ENCODE results near the gene PRDM16. TPM values are rescaled to one million over a fixed set of nuclear protein-coding genes. Genes with fewer than 3 reads are reported as not detected.

PRDM16 gene
- total RNA-seq, 4 donors from 2014 or later = 5.9 to 41.7 (median 11.2) TPM

DNA sequence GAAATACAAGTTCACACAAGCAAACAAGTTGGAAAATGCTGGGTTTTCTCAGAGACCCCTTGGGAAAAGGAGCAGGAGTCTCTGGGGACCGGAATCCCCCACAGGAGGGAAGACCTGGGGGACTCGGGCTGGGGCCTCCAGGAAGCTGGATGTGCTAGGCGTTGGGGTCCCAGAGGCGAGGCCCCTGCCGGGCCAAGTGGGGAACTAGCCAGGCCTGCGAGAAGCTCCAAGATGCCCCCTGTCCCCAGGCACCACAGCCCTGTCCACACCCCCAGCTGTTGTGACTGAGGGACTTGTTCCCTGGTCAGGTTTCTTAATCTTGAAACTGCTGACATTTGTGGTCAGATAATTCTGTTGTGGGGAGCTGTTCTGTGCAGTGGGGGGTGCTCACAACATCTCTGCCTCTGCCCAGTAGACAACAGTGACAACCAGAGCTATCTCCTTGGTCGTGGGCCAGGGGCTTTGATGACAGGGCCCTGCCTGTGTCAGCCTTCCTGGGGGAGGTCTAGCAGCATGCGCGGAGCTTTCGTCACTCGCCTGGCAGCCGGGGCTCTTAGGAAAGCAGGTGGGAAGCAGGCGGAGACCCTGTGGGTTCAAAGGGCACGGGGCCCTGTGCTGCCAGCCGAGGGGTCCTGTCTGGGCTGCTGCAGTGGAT is 259.1 kb downstream of the PRDM16 start:
- peak overlapping the region in 2 of 4 donors; percentile 75 to 76 for H3K27ac ChIP-seq
- H3K4me1 ChIP-seq = peaks cover 0 to 49% (median 17%) of the 10 kb centered on the region in 4 donors
- no peaks in the 10 kb centered on the region for H3K36me3 ChIP-seq
- 82 to 83% methylated on average over 15 of the region's 15 CpGs for WGBS, 2 donors
- H3K9me3 ChIP-seq = no peaks in the 10 kb centered on the region
- peaks cover 0 to 6% of the 10 kb centered on the region in 2 donors for H3K27me3 ChIP-seq
- no peak for DNase-seq (ENCODE audit: low spot score in 2 of 2)
- no peak overlapping the region for H3K4me3 ChIP-seq
- TF ChIP-seq POLR2A (IDR thresholded peaks at IDR 0.05) (no peak), EP300 (IDR thresholded peaks at IDR 0.05) (no peak)
- TF ChIP-seq, protein P1, sequence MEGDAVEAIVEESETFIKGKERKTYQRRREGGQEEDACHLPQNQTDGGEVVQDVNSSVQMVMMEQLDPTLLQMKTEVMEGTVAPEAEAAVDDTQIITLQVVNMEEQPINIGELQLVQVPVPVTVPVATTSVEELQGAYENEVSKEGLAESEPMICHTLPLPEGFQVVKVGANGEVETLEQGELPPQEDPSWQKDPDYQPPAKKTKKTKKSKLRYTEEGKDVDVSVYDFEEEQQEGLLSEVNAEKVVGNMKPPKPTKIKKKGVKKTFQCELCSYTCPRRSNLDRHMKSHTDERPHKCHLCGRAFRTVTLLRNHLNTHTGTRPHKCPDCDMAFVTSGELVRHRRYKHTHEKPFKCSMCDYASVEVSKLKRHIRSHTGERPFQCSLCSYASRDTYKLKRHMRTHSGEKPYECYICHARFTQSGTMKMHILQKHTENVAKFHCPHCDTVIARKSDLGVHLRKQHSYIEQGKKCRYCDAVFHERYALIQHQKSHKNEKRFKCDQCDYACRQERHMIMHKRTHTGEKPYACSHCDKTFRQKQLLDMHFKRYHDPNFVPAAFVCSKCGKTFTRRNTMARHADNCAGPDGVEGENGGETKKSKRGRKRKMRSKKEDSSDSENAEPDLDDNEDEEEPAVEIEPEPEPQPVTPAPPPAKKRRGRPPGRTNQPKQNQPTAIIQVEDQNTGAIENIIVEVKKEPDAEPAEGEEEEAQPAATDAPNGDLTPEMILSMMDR (IDR thresholded peaks at IDR 0.05) = no peak

DNA sequence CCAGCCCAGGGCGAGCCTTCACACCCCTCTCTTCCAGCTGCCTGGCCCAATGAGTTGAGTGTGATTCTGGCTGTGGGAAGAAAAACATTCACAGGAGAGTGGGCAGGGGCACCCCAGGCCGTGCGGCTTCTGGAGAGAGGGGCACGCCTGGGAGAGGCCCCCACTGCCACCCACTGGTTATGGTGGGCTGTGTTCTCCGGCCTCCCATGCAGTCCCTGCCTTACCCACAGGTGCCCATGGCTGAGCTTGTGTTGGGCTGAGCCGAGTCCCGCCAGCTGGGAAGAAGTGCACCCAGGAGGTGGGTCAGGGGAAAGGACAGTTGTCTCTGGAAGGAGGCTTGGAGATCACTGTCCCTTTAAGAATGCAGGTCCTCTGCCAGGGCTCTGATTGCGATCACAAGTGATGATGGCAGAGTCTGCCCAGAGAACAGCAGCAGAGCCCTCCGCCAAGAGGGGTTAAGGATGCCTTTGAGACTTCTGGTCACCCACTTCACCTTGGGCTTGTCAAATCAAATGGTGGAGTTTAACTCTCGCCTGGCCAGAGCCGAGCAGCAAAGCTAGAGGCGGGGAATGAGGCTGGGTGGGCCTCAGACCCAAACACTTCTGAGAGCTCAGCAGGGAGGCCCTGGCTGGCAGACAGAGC is 260.8 kb downstream of the PRDM16 start:
- H3K9me3 ChIP-seq = no peaks in the 10 kb centered on the region
- no peaks in the 10 kb centered on the region for H3K27me3 ChIP-seq
- H3K36me3 ChIP-seq = no peaks in the 10 kb centered on the region
- TF ChIP-seq, protein P1 (IDR thresholded peaks at IDR 0.05) = no peak
- TF ChIP-seq POLR2A (IDR thresholded peaks at IDR 0.05) (no peak), EP300 (IDR thresholded peaks at IDR 0.05) (no peak)
- peak overlapping the region in 3 of 4 donors; percentile 14 to 75 (median 28) for H3K27ac ChIP-seq
- no peak overlapping the region for H3K4me3 ChIP-seq
- WGBS, 2 donors = 61 to 70% methylated on average over 12 of the region's 12 CpGs
- H3K4me1 ChIP-seq = peaks cover 0 to 43% (median 8%) of the 10 kb centered on the region in 4 donors
- DNase-seq (ENCODE audit: low spot score in 2 of 2) = no peak

DNA sequence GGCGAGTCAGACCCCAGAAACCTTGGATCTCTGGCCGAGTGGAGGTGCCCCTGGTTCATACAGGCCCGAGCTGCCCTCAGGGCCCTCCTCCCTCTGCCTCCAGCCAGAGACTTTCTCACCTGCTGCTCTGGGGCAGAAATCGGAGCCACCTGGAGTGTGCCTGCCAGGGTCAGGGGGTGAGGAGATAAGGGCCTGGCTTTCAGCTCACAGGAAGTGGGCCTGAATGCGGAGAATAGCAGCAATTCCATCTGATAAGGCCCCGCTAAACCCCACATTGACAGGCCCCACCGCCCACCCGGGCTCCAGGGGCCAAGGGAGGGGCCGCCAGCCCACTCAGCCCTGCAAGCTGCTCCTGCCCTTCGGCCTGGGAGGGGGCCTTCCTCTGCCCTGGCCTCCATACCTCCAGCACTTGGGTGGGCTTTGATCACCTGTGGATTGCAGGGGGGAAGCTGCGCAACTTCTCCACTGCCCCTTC is 261.8 kb downstream of the PRDM16 start:
- no peaks in the 10 kb centered on the region for H3K27me3 ChIP-seq
- no peaks in the 10 kb centered on the region for H3K36me3 ChIP-seq
- WGBS, 2 donors = 69 to 78% methylated on average over 7 of the region's 11 CpGs
- H3K9me3 ChIP-seq = no peaks in the 10 kb centered on the region
- DNase-seq (ENCODE audit: low spot score in 2 of 2) = no peak
- TF ChIP-seq EP300 (IDR thresholded peaks at IDR 0.05) = no peak
- TF ChIP-seq, protein P1 (IDR thresholded peaks at IDR 0.05) = no peak
- TF ChIP-seq POLR2A (IDR thresholded peaks at IDR 0.05) = no peak
- no peak overlapping the region for H3K4me3 ChIP-seq
- peak overlapping the region in 2 of 4 donors; percentile 28 to 75 for H3K27ac ChIP-seq
- H3K4me1 ChIP-seq = peaks cover 0 to 54% (median 8%) of the 10 kb centered on the region in 4 donors

DNA sequence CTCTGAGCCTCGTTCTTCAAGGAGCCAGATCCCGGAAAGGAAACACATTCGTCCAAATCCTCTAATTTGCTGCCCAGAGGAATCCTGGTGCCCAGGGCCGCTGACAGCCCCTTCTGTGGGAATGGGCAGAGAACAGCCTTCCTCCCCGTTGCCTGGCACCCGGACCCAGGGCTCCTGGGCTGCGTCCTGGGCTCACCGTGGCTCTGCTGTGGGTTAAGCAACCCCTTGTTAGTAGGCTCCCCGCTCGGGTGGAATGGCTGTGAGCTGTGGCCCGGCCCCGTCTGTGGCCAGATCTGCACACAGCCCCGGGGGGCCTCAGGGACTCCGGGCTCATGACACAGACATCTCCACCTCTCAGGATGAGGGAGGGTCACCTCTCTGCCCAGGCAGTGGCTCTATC is 262.6 kb downstream of the PRDM16 start:
- Histone ChIP-seq H3K4me1 (peaks cover 0 to 48% (median 7%) of the 10 kb centered on the region in 4 donors), H3K27ac (peak overlapping the region in 2 of 4 donors; percentile 28 to 75), H3K4me3 (no peak overlapping the region), H3K9me3 (no peaks in the 10 kb centered on the region), H3K27me3 (no peaks in the 10 kb centered on the region), H3K36me3 (no peaks in the 10 kb centered on the region)
- DNase-seq (ENCODE audit: low spot score in 2 of 2) = no peak
- 81 to 82% methylated on average over 13 of the region's 14 CpGs for WGBS, 2 donors
- TF ChIP-seq, protein P1 (IDR thresholded peaks at IDR 0.05) = no peak
- TF ChIP-seq EP300 (IDR thresholded peaks at IDR 0.05) (no peak), POLR2A (IDR thresholded peaks at IDR 0.05) (no peak)

DNA sequence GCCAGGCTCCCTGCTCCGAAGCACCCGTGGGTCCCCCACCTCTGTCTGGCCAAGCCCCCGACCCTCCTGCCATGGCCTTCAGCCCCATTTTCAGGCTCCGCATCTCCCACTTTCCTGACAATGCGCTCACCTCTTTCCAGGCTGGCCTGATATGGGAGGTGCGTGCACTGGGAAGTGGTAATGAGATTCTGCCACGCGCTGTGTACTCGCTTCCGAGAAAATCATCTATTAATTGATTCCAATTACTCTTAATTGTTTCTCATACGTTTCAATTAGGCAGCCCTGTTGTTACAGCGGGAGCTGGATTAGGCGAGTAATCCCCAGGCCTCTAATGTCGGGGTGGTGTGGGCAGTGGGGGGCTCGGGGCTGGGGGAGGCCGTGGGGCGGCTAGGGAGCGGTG is 263.0 kb downstream of the PRDM16 start:
- no peak for TF ChIP-seq POLR2A (IDR thresholded peaks at IDR 0.05)
- TF ChIP-seq, protein P1 (IDR thresholded peaks at IDR 0.05) = no peak
- no peak for TF ChIP-seq EP300 (IDR thresholded peaks at IDR 0.05)
- no peak overlapping the region for H3K4me3 ChIP-seq
- H3K9me3 ChIP-seq = no peaks in the 10 kb centered on the region
- H3K27ac ChIP-seq = no peak overlapping the region
- H3K27me3 ChIP-seq = no peaks in the 10 kb centered on the region
- no peaks in the 10 kb centered on the region for H3K36me3 ChIP-seq
- peaks cover 0 to 44% (median 6%) of the 10 kb centered on the region in 4 donors for H3K4me1 ChIP-seq
- WGBS, 2 donors = 80 to 88% methylated on average over 18 of the region's 18 CpGs
- no peak for DNase-seq (ENCODE audit: low spot score in 2 of 2)
